Measurements from ENCODE around the gene DIP2C. TPM values are rescaled to one million over a fixed set of nuclear protein-coding genes. Genes with fewer than 3 reads are reported as not detected.
"Not testable (repeated sequence)": the region's sequence is repeated elsewhere in the genome, so short reads cannot be mapped to it uniquely, and the experiment has no call there.

The DIP2C gene
- total RNA-seq, 1 donor from 2014 or later, result 1.6 TPM

DNA sequence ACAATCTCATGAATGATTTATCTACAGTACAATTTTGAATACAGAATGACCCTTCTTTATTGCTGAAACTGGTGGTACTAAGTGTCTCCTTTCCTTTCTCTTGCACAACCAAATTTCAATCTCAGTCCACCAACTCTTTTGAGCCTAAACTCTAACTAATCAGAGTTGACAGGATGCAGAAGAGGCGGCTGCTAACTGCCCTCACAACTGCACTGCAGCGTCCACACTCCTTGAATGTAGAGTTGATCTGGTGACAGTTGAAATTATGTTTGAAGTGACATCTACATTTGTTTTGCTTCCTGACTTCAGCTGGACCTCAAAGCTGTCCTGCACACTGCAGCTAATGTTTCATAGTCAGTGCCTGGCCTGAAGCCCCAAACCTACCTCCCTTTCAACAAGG is 414.6 kb downstream of the DIP2C start:
- H3K27ac Mint-ChIP-seq, result no peak overlapping the region
- no peaks in the 10 kb centered on the region for H3K9me3 Mint-ChIP-seq
- no peaks in the 10 kb centered on the region for H3K36me3 Mint-ChIP-seq (ENCODE audit: low read depth)
- peaks cover 4% of the 10 kb centered on the region for H3K27me3 Mint-ChIP-seq (ENCODE audit: insufficient read depth)
- no peaks in the 10 kb centered on the region for H3K4me1 Mint-ChIP-seq (ENCODE audit: low read depth)
- H3K4me3 Mint-ChIP-seq, result no peak overlapping the region
- no peak for DNase-seq (ENCODE audit: low spot score)
- intact Hi-C loops (cut with micrococcal nuclease), result no loop called here

DNA sequence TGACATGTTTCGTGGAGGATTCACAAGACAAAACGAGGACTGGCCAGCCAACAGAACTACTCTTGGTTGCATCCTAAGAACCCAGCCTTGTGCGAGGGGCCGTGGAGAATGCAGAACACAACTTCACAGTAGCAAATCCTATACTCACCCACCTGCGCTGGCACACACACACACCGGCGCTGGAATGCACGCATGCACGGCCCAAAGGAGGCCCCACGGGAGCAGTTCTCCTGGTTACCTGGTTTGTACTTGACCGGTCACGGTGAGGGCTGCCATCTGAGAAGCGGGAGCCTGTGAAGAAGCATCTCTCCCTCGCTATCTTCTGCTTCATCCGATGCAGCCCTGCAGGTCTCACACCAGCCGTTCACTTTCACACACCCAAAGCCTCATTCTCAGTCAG is 416.4 kb downstream of the DIP2C start:
- Mint-ChIP-seq H3K36me3 (ENCODE audit: low read depth) (no peaks in the 10 kb centered on the region), H3K9me3 (no peaks in the 10 kb centered on the region), H3K27me3 (ENCODE audit: insufficient read depth) (peaks cover 4% of the 10 kb centered on the region), H3K27ac (no peak overlapping the region), H3K4me1 (ENCODE audit: low read depth) (no peaks in the 10 kb centered on the region), H3K4me3 (no peak overlapping the region)
- intact Hi-C loops (cut with micrococcal nuclease), result no loop called here
- DNase-seq (ENCODE audit: low spot score), result no peak

DNA sequence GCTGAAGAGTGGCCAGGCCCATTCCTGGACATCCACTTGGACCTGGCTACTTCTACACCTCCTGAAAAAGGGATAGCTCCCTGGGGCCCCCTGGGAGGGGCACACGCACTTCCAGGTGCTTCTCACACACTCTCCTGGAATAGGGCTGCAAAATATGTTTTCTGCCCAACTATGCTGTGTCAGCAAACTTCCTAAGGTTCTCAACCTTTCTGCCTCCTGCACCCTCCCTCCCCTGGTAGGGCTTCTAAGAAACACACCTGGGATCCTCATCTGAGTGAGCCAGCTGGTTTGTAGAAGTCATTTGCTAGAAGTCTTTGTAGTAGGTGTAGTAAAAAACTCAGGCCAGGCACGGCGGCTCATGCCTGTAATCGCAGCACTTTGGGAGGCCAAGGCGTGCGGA is 417.7 kb downstream of the DIP2C start:
- Mint-ChIP-seq H3K9me3 (no peaks in the 10 kb centered on the region), H3K27ac (no peak overlapping the region), H3K4me3 (no peak overlapping the region), H3K4me1 (ENCODE audit: low read depth) (no peaks in the 10 kb centered on the region), H3K27me3 (ENCODE audit: insufficient read depth) (peaks cover 4% of the 10 kb centered on the region), H3K36me3 (ENCODE audit: low read depth) (no peaks in the 10 kb centered on the region)
- DNase-seq (ENCODE audit: low spot score), result no peak
- intact Hi-C loops (cut with micrococcal nuclease), result no loop called here

DNA sequence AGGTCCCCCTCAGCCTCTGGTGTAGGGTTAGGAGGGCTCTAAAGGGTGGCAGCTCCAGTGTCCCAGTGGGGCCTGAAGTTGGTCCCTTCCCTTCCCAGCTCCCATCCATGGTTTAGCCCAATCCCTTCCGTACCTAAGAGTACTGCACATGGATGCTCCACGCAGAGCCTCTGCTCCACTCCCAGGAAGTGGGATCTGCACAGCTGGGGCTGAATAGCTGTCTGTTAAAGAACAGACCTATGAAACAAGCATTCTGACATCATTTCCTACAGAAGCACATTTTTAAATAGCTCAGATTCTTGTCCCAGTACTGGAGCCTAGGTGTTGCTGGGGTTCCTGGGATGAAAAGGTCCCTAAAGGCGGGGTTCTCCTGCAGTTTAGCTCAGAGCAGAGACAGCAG is 418.3 kb downstream of the DIP2C start:
- no peak for DNase-seq (ENCODE audit: low spot score)
- H3K36me3 Mint-ChIP-seq (ENCODE audit: low read depth), result no peaks in the 10 kb centered on the region
- H3K4me3 Mint-ChIP-seq, result no peak overlapping the region
- intact Hi-C loops (cut with micrococcal nuclease), result no loop called here
- H3K4me1 Mint-ChIP-seq (ENCODE audit: low read depth), result no peaks in the 10 kb centered on the region
- H3K27ac Mint-ChIP-seq, result no peak overlapping the region
- peaks cover 4% of the 10 kb centered on the region for H3K27me3 Mint-ChIP-seq (ENCODE audit: insufficient read depth)
- no peaks in the 10 kb centered on the region for H3K9me3 Mint-ChIP-seq

DNA sequence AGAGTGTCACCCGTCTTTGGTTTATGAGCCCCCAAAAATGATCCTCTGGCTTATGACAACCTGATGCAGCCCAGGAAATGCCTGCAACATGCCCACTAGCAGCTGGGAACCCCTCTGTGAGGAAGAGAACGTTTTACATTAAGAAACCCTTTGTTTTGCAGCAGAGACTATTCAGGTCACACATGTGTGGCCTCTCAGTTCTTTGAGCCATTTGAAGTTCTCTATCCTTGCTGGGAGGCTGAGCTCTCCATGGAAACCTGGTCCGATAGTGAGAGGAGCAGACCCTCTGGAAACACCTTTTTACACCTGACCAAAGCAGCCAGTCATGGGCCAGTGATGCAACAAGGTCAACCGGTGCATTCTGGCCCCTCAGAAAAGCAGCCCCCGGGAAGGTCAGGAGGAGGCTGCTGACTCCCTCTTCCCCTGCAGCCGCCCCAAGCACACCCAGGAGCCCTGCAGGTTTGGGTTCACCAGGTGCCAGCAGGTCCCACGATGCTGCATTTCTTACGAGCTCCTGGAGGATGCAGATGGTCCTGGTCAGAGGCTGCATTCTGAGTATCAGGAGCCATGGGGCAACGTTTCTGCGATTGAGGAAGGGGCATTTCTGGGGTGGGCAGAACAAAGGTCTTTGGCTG is 419.9 kb downstream of the DIP2C start:
- intact Hi-C loops (cut with micrococcal nuclease), result no loop called here
- peaks cover 4% of the 10 kb centered on the region for H3K27me3 Mint-ChIP-seq (ENCODE audit: insufficient read depth)
- no peak overlapping the region for H3K27ac Mint-ChIP-seq
- no peak overlapping the region for H3K4me3 Mint-ChIP-seq
- H3K9me3 Mint-ChIP-seq, result no peaks in the 10 kb centered on the region
- no peaks in the 10 kb centered on the region for H3K4me1 Mint-ChIP-seq (ENCODE audit: low read depth)
- DNase-seq (ENCODE audit: low spot score), result no peak
- no peaks in the 10 kb centered on the region for H3K36me3 Mint-ChIP-seq (ENCODE audit: low read depth)

DNA sequence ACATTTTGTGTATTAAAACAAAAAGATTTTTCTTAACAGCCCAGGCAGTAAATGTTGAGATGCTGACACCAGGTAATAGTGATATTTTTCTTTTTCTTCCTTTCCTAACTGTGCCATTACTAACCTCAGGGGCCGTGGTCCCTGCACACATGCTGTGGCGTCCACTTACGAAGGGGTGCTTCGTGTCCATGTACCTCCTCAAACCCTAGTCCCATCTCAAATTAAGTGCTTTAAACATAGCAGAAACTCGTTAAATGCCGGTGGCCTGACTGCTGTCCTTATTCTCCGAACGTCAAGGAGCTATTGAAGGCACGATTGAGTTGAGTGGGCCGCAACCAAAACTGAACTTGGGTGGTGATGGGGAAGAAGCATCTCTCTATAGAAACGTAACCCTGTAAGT is 421.8 kb downstream of the DIP2C start:
- Mint-ChIP-seq H3K36me3 (ENCODE audit: low read depth) (no peaks in the 10 kb centered on the region), H3K4me3 (no peak overlapping the region), H3K27ac (no peak overlapping the region), H3K27me3 (ENCODE audit: insufficient read depth) (peaks cover 2% of the 10 kb centered on the region), H3K4me1 (ENCODE audit: low read depth) (no peaks in the 10 kb centered on the region), H3K9me3 (no peaks in the 10 kb centered on the region)
- DNase-seq (ENCODE audit: low spot score), result no peak
- intact Hi-C loops (cut with micrococcal nuclease), result no loop called here

DNA sequence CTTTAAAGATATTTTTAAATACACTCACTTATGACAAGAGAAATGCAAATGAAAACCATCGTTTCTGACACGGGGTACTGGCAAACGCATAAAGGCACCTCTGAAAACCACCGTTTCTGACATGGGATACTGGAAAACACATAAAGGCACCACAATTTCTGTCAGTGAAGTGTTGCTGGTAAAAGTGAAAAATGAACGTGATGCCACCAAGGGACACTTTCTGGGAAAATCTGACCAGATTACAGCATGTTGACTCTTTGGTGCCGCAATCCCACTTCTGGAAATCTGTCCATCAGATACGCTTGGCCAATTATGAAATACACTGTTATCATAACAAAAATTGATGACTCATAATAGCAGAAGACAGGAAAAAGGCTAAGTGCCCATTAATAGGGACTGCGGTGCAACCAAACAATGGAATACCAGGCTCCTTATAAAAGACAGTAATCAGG is 422.5 kb downstream of the DIP2C start:
- no peak for DNase-seq (ENCODE audit: low spot score)
- H3K4me3 Mint-ChIP-seq, result no peak overlapping the region
- H3K4me1 Mint-ChIP-seq (ENCODE audit: low read depth), result no peaks in the 10 kb centered on the region
- H3K27me3 Mint-ChIP-seq (ENCODE audit: insufficient read depth), result no peaks in the 10 kb centered on the region
- intact Hi-C loops (cut with micrococcal nuclease), result no loop called here
- H3K27ac Mint-ChIP-seq, result no peak overlapping the region
- H3K36me3 Mint-ChIP-seq (ENCODE audit: low read depth), result no peaks in the 10 kb centered on the region
- no peaks in the 10 kb centered on the region for H3K9me3 Mint-ChIP-seq

DNA sequence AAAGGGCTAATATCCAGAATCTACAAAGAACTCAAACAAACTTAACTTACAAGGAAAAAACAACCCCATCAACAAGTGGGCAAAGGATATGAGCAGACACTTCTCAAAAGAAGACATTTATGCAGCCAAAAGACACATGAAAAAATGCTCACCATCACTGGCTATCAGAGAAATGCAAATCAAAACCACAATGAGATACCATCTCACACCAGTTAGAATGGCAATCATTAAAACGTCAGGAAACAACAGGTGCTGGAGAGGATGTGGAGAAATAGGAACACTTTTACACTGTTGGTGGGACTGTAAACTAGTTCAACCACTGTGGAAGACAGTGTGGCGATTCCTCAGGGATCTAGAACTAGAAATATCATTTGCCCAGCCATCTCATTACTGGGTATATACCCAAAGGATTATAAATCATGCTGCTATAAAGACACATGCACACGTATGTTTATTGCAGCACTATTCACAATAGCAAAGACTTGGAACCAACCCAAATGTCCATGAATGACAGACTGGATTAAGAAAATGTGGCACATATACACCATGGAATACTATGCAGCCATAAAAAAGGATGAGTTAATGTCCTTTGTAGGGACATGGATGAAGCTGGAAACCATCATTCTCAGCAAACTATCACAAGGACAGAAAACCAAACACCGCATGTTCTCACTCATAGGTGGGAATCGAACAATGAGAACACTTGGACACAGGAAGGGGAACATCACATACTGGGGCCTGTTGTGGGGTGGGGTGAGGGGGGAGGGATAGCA is 423.5 kb downstream of the DIP2C start:
- intact Hi-C loops (cut with micrococcal nuclease); H3K27ac Mint-ChIP-seq; H3K4me1 Mint-ChIP-seq (ENCODE audit: low read depth); H3K4me3 Mint-ChIP-seq; H3K9me3 Mint-ChIP-seq; DNase-seq (ENCODE audit: low spot score); H3K27me3 Mint-ChIP-seq (ENCODE audit: insufficient read depth); H3K36me3 Mint-ChIP-seq (ENCODE audit: low read depth): not testable (repeated sequence)

DNA sequence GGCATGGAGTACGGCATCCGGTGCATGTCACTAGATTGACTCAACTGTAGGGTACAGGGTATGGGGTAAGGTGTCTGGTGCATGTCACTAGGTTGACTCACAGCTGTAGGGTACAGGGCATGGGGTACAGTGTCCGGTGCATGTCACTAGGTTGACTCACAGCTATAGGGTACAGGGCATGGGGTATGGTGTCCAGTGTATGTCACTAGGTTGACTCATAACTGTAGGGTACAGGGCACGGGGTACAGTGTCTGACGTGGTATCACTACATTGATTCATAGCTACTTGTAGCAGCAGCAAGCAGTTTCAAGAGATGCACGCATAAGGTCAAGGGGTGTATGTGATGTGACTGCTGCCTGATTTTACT is 424.4 kb downstream of the DIP2C start:
- H3K27ac Mint-ChIP-seq; H3K4me1 Mint-ChIP-seq (ENCODE audit: low read depth); H3K36me3 Mint-ChIP-seq (ENCODE audit: low read depth); H3K9me3 Mint-ChIP-seq; H3K4me3 Mint-ChIP-seq; H3K27me3 Mint-ChIP-seq (ENCODE audit: insufficient read depth); intact Hi-C loops (cut with micrococcal nuclease); DNase-seq (ENCODE audit: low spot score): not testable (repeated sequence)

DNA sequence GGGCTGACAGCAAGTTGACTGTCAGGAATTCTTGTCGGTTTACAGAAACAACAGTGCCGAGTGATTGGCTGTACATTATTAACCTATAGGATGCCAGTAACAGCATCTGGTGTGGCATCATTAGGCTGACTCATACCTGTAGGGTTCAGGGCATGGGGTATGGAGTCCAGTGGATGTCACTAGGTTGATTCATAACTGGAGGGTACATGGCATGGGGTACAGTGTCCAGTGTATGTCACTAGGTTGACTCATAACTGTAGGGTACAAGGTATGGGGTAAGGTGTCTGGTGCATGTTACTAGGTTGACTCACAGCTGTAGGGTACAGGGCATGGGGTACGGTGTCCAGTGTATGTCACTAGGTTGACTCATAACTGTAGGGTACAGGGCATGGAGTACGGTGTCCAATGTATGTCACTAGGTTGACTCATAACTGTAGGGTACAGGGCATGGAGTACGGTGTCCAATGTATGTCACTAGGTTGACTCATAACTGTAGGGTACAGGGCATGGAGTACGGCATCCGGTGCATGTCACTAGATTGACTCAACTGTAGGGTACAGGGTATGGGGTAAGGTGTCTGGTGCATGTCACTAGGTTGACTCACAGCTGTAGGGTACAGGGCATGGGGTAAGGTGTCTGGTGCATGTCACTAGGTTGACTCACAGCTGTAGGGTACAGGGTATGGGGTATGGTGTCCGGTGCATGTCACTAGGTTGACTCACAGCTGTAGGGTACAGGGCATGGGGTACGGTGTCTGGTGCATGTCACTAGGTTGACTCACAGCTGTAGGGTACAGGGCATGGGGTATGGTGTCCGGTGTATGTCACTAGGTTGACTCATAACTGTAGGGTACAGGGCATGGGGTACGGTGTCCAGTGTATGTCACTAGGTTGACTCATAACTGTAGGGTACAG is 425.1 kb downstream of the DIP2C start:
- intact Hi-C loops (cut with micrococcal nuclease); H3K27ac Mint-ChIP-seq; H3K36me3 Mint-ChIP-seq (ENCODE audit: low read depth); H3K4me1 Mint-ChIP-seq (ENCODE audit: low read depth); H3K4me3 Mint-ChIP-seq; DNase-seq (ENCODE audit: low spot score); H3K27me3 Mint-ChIP-seq (ENCODE audit: insufficient read depth); H3K9me3 Mint-ChIP-seq: not testable (repeated sequence)

DNA sequence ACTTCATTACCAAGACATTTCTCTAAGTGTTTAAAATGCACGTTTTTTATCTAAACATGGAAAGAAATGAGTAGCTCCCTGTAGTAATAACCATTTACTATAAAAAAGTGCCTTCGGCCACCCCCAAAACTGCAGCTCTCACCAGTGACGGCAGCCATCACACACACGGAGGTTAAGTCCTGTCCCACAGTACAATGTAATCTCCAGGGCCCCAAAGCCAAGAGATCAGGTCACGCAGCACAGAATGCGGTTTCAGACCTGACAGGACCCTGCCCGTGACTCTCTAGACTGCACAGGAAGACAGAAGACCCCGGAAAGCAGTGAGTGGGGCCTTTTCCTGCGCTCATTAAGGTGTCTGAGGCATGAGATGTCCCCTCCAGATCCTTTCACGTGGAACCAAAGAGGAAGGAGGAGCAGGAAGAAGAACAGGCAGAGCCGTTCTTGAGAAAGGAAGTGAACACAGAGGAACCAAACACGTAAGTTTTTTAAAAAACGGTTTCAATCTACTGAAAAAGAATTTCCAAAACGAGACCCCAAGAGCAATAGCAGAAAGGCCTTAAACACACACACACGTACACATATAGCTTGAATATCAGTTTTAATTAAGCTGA is 428.5 kb downstream of the DIP2C start:
- Mint-ChIP-seq H3K36me3 (ENCODE audit: low read depth) (no peaks in the 10 kb centered on the region), H3K4me3 (no peak overlapping the region), H3K9me3 (no peaks in the 10 kb centered on the region), H3K27ac (no peak overlapping the region), H3K27me3 (ENCODE audit: insufficient read depth) (peaks cover 2% of the 10 kb centered on the region), H3K4me1 (ENCODE audit: low read depth) (no peaks in the 10 kb centered on the region)
- DNase-seq (ENCODE audit: low spot score), result no peak
- intact Hi-C loops (cut with micrococcal nuclease), result no loop called here

DNA sequence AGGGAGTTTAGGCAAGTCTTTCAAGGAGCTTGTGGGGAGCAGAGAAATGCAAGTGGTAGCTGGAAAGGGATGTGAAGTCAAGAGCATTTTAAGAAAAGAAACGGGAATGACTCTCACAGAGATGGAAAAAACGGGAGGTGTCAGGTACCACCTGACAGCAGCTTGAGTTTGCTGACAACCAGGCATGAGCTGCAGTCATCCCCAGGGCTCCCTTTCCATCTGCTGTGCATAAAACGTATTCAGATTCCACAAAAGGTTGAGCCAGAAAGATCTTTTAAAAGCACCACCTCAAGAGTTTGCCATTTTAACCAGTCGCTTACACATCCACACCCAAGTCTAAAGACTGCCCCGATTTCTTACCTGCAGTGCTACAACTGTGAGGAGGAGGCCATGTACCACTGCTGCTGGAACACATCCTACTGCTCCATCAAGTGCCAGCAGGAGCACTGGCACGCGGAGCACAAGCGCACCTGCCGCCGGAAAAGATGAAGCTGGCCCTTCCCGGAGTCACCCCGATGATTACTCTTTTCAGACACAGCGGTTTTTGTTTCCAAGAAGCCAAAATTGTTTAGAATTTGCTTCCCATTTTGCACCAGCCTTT is 437.4 kb downstream of the DIP2C start:
- intact Hi-C loops (cut with micrococcal nuclease), result no loop called here
- Mint-ChIP-seq H3K27me3 (ENCODE audit: insufficient read depth) (no peaks in the 10 kb centered on the region), H3K4me3 (no peak overlapping the region), H3K4me1 (ENCODE audit: low read depth) (no peaks in the 10 kb centered on the region), H3K9me3 (no peaks in the 10 kb centered on the region), H3K27ac (no peak overlapping the region), H3K36me3 (ENCODE audit: low read depth) (peaks cover 27% of the 10 kb centered on the region)
- no peak for DNase-seq (ENCODE audit: low spot score)
